Measurements from ENCODE around the gene DCAF11.

DCAF11 gene

DNA sequence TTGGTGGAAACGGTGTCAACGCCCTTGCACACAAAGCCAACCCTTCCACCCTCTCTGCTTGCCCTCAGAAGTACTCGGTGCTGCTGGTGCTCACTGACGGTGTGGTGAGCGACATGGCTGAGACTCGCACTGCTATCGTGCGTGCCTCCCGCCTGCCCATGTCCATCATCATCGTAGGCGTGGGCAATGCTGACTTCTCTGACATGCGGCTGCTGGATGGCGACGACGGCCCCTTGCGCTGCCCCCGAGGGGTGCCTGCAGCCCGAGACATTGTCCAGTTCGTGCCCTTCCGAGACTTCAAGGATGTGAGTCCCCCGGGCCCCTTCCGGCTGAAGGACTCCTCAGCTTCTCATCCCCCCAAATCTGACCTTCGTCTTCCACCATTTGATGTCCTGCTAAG lies 37.5 kb upstream of the DCAF11 start:
- DNase-seq, result no peak

DNA sequence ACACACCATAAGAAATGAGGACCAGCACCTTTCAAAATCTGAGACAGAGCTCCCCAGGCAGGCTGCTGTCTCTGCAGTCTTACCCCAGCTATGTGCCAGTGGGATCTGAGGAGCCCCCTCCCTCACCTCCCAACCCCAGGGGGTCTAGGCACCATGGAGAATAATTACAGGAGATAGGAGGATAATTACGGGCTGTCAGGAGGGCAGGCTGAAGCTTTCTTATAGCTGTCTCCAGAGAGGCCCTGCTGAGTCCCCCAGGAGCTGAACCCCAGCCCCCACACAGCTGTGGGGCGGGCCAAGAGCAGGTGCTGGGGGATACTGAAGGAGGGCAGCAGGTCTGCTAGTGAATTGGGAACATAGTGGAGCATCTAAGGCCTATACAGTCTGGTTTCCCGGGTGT lies 36.4 kb upstream of the DCAF11 start:
- no peak for DNase-seq

DNA sequence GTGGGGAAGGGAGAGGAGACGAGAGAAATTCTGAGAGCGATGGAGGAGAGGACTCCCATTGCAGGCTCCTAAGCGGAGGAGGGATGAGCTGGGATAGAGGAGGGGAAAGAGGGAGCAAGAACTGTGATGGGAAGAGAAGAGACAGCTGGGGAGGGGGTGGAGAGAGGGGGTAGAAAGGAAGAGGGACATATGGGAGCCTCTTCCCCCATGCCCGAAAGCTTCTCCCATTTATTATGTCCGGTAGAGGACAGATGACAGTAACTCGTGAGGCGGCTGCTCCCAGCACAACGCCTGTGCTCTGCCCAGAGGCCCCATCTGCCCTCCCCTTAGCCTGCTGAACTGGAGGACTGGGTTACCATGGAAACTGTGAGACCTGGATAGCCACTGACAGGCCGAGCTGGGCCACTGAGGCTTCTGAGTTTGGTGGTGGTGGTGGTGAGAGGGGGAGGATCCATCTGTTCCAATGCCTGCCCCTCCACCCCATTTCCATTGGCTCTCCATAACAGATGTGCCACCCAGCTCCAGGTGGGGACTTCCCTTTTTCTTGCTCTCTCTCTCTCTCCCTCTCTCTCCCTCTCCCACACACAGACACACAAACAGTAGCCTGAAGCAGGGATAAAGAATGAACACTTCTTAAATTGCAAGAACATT lies 35.0 kb upstream of the DCAF11 start:
- DNase-seq, result peak; percentile 27

DNA sequence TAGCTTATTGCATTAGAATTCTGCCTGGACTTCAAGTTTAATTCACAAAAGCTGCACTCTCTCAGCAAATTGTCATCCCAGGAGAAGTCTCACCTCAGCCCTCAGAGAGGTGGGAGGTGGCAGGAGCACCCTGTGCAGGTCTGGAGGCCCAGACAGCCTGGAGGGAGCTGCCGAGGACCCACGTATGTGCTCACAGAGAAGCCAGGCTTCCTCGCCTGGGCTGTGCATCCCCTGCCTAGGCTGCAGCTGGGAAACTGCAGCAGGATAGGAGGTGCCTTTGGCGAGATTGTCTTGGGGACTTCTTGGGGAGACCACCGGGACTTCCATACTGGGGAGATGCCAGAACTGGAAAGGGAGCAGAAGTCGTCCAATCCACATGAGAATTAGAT lies 34.4 kb upstream of the DCAF11 start:
- DNase-seq, result no peak

DNA sequence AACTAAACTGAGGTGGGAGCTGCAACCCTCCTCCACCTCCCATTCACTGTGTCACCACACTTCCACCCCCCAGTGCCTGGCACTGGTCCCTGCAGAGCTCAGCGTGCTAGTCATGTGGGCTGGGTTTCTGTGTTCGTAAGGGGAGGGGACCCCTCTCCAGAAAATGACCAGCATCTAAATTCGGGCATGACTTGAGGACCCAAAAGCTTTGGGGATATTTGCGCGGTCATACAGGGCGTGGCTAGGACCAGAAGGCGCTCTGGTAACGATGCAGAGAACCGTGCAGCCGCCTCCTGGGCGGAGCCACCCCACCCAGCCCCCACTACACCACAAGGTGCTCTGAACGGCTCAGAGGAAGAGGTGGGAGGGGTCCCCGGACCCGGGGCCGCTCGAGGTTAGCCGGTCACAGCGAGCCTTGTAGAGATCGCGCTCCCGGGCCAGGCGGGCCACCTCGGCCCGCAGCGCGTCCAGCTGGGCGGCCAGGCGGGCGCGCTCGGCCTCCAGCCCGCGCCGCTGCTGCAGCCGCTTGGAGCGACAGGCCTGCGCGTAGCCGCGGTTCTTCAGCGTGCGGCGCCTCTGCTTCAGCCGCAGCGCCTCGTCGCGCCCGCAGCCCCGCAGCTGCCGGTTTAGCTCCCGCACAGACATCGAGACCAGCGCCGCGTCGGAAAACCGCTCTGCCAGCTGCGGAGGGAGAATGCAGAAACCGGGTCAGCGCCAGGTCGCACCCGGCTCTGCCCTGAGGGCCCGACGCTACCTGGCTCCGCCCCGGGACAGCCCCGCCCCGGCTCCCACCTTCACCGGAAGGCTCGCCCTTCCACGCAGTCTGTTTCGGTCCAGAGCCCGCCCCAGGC lies 33.5 kb upstream of the DCAF11 start:
- DNase-seq, result peak; percentile 86

DNA sequence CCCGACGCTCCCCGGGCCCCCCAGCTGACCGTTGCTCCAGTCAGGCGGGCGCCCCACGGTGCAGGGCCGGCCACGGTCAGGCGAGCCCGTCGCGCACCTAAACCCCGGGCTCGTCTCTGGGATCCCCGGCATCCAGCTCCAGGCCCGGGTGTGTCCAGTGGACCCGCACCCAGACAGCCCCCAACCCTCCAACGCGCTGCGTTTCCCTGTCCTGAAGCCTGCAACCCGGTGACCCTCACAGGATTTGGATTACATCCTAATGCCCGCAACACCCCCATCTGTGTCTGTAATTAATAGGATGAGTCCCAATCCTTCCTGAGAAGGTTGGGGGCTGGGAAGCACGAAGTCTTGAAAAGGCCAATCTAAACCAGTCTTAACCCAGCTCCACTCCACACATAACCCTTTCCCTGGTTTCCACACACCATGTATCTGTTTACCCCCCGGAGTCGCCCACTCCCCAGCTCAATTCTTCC lies 32.8 kb upstream of the DCAF11 start:
- no peak for DNase-seq

DNA sequence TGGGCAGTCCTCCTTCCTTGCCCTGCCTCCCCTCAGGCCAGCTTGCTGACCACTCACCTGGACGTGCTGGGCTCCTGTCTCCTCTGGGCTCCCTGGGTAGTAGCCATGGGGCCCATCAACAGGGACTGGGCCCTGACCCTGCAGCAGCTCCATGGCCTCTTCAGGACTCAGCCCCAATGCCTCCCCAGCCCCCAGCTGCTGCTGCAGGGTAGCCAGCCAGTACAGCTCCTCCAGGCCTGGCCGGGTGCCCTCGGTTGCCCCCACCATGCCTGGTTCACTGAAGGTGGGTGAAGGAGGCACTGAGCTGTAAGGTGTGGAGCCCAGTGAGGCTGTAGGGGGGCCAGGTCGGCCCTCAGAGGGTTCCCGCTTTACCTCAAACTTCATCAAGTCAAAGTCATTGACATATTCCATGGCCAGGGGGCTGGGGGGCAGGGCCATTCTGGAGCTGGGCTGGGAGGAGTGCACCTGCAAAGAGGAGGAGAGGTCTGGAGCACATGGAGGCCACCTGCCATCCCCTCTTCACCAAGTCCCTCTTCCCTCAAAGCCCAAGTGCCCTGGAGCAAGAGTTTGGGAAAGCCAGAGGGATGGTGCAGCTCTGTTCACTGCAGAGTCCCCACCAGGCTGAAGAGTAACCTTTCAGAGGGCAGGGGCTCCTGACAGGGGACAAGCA lies 32.0 kb upstream of the DCAF11 start:
- DNase-seq, result no peak

DNA sequence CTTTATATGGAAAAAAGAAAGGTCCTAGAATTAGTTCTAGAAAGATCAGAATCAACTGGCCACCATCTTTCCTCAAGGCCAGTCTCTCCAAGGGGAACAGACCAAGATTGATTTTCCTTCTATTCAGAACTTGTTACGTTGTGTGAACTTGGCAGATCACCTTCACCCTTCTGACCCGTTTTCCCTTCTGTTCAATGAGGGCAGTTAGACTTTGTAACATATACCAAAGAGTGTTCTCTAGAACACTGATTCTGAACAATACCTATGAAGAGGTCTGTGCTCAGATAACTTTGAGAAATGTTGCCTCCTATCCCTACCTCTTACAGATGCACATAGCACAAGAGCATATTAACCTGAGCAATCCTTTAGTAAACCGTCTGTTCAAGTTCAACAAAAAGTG lies 31.1 kb upstream of the DCAF11 start:
- DNase-seq, result no peak

DNA sequence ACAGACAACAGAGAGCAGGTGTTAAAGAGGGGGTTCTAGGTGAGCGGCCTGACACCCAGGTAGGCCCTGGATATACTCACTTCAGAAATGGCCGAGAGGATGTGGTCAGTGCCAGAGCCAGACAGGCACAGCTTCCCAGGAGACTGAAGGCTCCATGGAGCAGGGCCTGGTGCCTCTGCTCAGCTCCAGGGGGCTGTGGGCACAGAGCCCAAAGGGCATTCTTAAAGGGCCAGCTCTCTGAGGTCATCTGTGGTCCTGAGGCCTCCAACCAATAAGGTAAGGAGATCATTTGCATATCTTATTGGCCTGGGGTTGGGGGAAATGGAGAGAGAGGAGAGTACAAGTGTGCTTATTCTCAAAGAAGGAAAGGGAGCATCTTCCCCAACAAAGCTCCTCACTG lies 30.1 kb upstream of the DCAF11 start:
- no peak for DNase-seq

DNA sequence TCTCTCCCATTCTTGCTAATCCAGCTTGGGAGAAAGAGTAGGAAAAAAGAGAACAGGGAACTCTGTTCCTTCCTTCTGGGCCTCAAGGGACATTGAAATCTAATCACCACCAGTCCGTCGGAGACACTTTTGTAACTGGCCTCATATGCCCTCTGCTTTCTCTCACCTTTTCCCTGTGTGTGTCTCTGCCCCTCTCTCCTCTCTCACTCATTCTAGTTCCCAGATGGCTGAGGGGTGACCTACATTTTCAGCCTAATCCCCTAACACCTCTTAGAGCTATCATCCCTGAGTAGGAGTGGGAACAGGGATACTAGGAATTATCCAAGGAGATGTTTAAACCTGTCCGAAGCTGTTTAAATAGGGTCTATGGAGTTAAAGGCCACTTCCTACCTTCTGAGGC lies 29.4 kb upstream of the DCAF11 start:
- DNase-seq, result no peak

DNA sequence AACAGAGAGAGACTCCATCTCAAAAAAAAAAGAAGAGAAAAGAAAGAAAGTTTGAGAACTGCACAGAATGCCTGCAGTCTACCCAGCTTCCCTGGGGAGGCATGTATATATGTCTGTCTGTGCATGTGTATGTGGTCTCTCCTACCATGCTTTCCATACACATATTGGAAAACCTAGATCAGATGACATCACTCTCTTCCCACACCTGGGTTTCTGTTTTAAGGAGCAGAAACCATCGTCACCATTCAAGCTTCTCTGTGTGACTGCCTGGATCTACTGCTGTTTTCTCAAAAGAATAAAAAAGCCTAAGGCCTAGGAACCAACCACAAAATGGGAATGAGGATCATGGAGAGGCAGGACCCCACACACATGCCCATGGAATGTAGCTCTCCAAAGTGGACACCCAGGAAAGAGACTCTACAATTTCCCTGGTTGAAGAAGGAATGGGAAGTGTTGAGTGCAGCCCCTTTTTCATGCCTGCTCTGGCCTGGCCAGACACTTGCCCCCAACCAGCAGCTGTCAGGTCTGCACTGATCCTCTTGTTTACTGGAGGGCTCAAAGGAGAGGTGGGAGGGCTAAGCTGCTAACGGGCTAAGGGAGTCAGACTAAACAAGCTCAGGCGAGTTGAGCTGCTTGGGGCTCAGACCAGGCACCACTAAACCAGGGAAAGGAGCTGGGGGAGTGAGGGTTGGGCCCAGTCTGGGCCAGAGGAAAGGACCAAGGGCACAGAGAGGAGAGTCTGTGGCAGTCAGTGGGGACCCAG lies 28.2 kb upstream of the DCAF11 start:
- DNase-seq, result no peak

DNA sequence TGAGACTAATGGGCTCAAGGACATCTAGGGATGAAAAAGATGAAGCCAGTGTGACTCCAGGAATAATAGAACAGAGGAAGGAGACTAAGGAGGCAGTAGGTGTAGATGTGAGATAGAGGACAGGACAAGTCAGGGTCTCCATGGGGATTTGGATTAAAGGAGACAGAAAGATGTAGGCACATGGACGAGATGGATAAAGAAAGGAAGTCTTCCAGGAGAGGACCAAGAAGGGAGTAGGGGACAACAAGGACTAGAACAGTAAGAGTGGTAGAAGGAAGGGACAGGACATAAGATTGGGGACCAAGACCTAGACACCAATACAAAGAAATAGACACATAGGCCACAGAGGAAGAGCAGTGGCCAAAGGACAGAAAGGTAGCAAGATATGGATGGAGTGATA lies 27.6 kb upstream of the DCAF11 start:
- no peak for DNase-seq

DNA sequence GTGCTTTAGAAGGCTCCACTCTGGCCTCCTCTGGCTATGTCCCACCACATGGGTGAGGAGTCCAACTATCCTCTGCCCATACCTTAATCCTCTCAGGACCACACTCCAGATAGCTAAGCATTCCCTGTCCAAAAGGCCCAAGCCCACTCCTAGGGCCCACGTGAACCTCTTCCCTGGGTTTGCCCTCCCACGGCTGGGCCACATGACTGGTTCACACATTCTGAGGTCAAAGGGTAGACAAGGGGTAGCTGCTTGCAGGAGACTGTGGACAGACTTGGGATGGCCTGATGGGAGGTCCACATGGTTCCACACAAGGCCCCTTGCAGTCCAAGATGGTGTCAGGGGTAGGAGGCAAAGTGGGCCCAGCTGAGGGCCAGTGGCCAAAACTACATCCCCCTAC lies 26.5 kb upstream of the DCAF11 start:
- DNase-seq, result no peak

DNA sequence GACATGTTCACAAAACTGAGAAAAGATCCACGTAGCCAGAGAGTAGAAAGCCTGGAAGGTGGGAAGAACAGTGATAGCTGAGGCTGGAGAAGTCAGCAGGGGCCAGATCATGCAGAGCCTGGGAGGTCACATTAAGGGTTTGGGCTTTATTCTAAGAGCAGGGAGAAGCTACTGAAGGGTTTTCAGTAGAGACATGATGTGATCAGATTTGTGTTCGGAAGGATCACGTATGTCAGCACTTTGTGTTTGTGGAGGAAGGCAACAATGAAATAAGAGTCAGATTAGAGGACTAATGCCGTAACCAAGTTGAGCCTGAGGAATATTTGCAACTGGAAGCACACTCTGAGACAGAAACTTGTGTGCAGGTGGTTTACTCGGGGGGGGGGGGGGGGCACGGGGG lies 24.7 kb upstream of the DCAF11 start:
- DNase-seq, result no peak

DNA sequence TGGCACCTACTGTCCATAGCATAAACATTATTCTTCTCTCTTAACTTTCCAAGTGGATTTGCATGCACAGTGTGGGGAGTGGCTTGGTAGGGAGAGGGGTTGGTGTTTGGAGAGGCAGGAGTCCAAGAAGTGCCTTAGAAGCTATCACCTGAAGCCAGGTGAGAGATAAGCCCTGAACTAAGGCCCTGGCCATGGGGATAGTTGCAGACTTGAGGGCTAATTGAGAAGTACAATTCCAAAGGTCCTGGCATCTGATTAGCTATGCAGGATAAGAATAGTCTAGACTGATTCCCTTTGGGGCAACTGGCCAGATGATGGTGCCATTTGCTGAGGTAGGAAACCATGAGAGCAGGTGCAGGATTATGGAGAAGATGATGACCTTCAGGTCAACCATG lies 22.5 kb upstream of the DCAF11 start:
- no peak for DNase-seq

DNA sequence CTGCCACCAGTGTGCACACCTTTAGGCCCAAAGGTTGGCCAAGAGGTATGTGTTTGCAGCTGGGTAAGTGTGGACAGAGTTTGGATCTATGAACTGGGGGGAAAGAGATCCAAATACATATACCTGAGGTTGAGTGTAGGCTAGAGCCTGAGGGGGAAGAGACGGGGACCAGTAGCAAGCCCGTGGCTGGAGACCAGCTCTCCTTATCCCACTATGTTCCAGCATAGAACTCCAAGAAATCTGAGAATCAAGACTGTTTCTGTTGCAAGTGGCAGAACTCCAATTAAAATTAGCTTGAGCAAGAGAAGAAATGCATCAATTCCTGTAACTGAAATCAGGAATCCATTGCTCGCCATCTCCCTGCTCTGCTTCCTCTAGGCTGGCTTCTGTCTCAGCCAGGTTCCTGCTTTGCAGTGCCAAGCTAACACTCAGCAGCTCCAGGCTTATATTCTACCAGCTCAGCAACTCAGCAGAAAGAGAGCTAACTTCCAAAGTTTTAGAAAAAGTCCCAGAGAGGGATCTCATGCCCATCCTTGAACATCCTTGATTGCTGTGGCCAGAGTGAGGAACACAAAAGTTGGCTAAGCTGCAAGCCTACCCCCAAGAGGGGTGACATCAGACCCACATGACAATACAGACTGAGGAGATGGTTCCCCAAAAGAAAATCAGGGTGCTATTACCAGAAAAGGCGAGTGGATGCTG lies 21.9 kb upstream of the DCAF11 start:
- no peak for DNase-seq

DNA sequence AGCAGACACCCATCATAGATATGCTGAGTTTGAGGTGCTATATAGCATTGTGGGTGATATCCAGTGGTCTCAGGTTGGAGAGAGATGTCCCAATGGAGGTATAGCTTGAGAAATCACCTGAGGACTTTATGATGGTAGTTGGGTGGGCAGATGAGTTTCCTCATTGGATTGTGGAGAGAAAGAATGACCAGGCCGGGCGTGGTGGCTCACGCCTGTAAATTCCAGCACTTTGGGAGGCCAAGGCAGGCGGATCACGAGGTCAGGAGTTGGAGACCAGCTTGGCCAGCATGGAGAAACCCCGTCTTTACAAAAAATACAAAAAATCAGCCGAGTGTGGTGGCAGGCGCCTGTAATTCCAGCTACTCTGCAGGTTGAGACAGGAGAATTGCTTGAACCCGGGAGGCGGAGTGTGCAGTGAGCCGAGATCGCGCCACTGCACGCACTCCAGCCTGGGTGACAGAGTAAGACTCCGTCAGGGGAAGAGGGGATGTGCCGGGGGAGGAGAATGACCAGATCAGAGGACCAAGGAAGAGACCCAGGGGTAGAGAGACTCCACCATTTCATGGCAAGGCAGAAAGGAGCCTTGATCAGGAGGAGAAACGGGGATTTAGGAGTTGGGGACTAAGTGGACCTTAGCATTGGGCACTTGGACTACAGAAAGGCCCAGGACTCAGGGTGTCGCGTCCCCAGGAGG lies 21.2 kb upstream of the DCAF11 start:
- DNase-seq, result peak; percentile 68

DNA sequence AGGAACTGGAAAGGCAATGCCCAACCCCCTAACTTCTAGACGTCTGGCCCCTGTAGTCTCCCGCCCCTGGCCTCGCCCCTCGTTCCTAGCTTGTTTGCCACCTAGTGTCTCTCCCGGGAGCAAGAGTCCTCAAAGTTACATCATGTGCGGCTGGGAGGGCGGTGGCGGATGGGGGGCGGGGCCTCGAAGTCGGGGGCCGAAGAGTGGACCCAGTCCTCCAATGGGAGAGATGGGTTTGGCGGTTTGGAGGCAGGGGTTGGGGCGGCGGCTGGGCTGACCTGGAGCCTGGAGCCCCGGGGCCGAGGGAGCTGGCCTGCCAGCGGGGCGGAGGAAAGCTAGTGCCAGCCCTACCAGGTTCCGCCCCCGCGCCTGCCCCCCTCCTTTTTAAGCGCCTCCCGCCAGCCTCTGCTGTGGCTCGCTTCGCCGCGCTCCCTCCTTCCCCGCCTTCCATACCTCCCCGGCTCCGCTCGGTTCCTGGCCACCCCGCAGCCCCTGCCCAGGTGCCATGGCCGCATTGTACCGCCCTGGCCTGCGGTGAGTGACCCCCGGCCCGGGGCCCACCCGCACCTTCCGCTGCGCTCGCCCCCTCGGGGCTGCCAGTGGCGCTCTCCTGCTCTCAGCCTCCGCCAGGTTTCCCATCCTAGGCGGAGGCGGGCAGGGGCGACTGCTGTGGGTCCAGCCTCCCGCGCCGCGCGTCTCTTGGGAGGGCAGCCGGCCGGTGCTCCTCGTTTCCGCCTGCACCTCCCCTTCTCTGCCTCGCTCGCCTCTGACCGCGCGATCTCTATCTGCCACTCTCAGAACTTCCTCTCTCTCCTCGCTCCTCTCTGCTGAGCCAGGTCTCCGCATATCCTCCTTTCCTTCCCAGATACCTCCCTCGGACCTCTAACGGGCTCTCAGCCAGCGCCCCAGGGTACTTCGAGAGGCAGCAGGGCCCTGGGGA lies 20.4 kb upstream of the DCAF11 start, which contains the start of gene PCK2:
TSS of gene PCK2 (plus strand) at position 411 of the 940 bp plus-strand sequence. CDS start at position 506, 95 bp downstream.
- DNase-seq, result peak; percentile 92

DNA sequence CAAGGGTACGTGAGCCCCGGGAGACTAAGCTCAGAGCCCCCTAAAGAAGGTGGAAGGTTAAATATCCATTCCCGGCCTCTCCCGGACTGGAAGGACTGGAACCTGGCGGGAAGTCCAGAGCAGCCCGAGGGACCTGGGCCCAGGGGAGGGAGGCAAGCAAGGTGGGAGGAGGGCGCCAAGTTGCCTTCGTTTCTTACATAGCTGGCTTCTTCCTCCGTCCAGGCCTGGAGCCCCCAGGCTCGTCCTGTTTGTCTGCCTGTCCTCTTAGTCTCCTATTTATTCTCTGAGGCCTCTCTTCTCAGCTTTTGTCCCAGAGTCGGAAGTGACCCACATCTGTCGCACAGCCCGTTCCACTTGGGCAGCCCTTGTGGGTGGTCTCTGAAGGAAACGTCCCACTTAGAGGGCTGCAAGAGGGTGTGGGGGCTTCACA lies 19.7 kb upstream of the DCAF11 start:
- DNase-seq, result no peak

Measured in right kidney (tissue), 1 donor.